Stimulated activated memory B cell treated with anti-CD40 and anti-IgM and Interleukin-4, amounts not matched to agents 10 μg/mL and 1 μg/mL and 100 μg/mL, for 72 hours (primary cell): ENCODE results near the gene CMTM4.

ENCODE experiments used
- ATAC-seq: fragments of 150-1000 bp; cut with Tn5 transposase; 2 replicates; pipeline ENCODE4 v1.10.0; 2021
- H3K27ac Mint-ChIP-seq: one replicate; pipeline ENCODE4 v1.8.0; 2022; ENCODE audit warnings: mild to moderate bottlenecking, mixed read lengths
- H3K27me3 Mint-ChIP-seq: one replicate; pipeline ENCODE4 v1.8.0; 2022; ENCODE audit warnings: mixed read lengths
- H3K36me3 Mint-ChIP-seq: one replicate; pipeline ENCODE4 v1.8.0; 2022; ENCODE audit warnings: mixed read lengths
- H3K4me1 Mint-ChIP-seq: one replicate; pipeline ENCODE4 v1.8.0; 2022; ENCODE audit warnings: mixed read lengths
- H3K4me3 Mint-ChIP-seq: one replicate; pipeline ENCODE4 v1.8.0; 2022; ENCODE audit warnings: mild to moderate bottlenecking, moderate library complexity, mixed read lengths
- H3K9me3 Mint-ChIP-seq: one replicate; pipeline ENCODE4 v1.8.0; 2022; ENCODE audit warnings: mixed read lengths

The CMTM4 gene

GRCh38 chr16:66696669-66697630, at the start of gene CMTM4:
CMTM4 (minus strand) TSS chr16:66696743; CDS start chr16:66696525, 218 bp downstream.
- peaks cover 36% of the 10 kb centered on the region for H3K27me3 Mint-ChIP-seq
- H3K9me3 Mint-ChIP-seq = no peaks in the 10 kb centered on the region
- H3K36me3 Mint-ChIP-seq = no peaks in the 10 kb centered on the region
- H3K4me3 Mint-ChIP-seq = peak within 1 kb of the TSS; percentile 79
- H3K27ac Mint-ChIP-seq = no peak within 1 kb of the TSS
- H3K4me1 Mint-ChIP-seq = peaks cover 7% of the 10 kb centered on the region
- peak; percentile 97 for ATAC-seq

DNA sequence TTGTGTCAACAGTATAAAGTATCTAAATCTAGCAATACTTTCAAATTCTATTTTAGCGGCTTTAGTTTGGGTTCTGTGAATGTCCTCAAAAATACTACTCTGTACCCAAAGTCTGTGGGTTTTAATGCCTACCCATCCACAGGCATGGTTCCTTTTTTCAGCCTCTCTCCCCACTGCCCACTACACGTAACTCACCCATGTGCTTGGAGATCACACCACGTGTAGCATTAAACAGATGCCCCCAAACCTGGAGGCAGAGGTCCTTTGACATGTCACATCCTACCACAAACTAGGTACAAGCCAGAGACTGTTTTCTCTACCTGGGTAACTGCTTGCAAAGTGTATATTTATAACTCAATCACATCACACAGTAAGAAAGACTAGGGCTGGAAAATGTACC, 49.5 kb upstream of the CMTM4 start:
- Mint-ChIP-seq H3K36me3 (peaks cover 32% of the 10 kb centered on the region), H3K4me1 (peaks cover 35% of the 10 kb centered on the region), H3K27me3 (no peaks in the 10 kb centered on the region), H3K4me3 (no peak overlapping the region), H3K27ac (no peak overlapping the region), H3K9me3 (no peaks in the 10 kb centered on the region)
- ATAC-seq = no peak

DNA sequence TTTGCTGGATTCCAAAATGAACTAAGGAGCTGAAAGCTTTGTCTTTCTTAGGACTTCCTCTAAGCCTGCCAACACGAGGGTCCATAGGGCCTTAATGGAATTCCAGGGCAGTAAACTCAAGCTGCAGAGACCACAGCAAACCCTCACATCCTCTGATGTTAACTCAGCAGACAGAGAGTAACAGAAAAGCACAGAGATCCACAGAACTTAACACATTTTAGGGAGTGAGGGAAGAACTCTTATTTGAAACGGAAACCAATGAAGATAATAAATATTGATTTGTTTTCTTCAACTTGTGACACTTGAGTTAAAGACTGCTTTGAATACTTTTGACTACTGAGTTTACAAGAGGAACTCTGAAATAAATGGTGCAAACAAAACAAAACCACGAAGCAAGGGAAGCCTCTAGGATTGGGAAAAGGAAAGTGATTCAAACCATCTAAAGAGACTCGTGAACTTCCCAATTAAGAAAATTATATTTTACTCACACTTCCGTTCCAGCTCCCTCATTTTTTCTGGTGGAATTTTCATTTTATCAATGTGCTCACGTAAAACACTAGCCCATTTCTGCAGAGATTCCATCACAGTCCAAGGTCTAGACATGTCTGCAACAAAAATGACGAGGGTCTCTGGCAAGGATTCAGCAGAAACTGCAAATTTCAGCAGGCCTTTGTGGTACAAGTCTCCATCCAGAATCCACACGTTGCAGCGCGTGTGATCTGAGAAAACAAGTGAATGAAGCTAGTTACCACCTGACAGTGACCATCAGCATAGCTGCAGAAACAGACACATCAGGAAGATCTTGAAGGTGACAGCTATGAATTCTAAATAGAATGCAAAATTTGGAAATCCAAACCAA, 45.6 kb upstream of the CMTM4 start:
- ATAC-seq = no peak
- no peaks in the 10 kb centered on the region for H3K27me3 Mint-ChIP-seq
- peaks cover 44% of the 10 kb centered on the region for H3K36me3 Mint-ChIP-seq
- no peak overlapping the region for H3K4me3 Mint-ChIP-seq
- H3K27ac Mint-ChIP-seq = no peak overlapping the region
- H3K4me1 Mint-ChIP-seq = peaks cover 6% of the 10 kb centered on the region
- no peaks in the 10 kb centered on the region for H3K9me3 Mint-ChIP-seq

DNA sequence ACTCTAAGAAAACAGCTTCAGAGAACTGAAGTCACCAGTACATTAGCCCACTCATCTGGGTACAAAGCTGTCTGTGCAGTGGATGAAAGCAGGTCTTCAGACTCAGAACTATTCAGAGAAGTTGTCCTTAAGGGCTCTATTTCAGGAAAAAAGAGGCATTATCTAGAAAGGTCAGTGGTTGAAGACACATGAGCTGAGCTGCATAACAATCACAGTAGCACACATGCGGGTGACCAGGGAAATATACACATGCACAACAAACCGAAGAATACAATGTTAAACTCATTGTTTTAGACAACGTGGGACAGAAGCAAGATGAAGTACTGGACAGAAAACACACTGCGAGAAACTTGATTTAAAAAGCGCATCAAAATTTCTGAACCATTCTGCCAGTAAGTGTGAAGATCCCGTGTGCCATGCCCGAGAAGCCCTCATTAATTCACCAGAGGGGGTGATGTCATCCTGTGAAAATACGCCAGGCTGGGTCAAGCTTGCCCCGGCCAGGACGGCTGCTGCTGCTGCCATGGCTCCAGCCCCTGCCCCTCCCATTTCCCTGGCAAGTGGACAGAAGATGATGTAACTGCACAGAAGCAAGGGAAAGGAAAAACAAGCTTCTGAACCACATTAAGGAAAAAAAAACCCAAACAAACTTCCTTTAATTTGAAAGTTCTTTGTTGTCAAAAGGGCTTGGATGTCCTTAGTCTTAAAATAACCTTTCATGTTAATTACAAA, 44.8 kb upstream of the CMTM4 start:
- peaks cover 44% of the 10 kb centered on the region for H3K36me3 Mint-ChIP-seq
- no peak for ATAC-seq
- no peaks in the 10 kb centered on the region for H3K9me3 Mint-ChIP-seq
- no peaks in the 10 kb centered on the region for H3K27me3 Mint-ChIP-seq
- no peak overlapping the region for H3K27ac Mint-ChIP-seq
- no peak overlapping the region for H3K4me3 Mint-ChIP-seq
- H3K4me1 Mint-ChIP-seq = no peaks in the 10 kb centered on the region

DNA sequence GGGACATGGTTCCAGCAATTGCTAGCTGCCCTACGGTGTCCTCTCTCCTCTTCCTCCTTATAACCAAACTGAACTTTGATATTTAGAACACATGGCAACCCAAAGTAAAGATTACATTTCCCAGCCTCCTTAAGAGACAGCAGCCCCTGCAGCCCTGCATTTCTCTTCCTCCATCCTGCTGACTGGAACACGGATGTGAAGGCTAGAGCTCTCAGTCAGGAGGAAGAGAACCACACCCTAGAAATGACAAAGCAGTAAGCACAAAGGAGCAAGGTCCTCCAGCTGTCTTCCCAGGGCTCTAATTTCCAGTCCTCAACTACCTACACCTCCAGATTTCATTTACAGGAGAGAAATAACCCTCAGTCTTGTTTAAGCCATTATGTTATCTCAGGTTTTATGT, 44.0 kb upstream of the CMTM4 start:
- Mint-ChIP-seq H3K36me3 (peaks cover 46% of the 10 kb centered on the region), H3K27me3 (no peaks in the 10 kb centered on the region), H3K4me3 (no peak overlapping the region), H3K4me1 (no peaks in the 10 kb centered on the region), H3K27ac (no peak overlapping the region), H3K9me3 (no peaks in the 10 kb centered on the region)
- ATAC-seq = no peak

DNA sequence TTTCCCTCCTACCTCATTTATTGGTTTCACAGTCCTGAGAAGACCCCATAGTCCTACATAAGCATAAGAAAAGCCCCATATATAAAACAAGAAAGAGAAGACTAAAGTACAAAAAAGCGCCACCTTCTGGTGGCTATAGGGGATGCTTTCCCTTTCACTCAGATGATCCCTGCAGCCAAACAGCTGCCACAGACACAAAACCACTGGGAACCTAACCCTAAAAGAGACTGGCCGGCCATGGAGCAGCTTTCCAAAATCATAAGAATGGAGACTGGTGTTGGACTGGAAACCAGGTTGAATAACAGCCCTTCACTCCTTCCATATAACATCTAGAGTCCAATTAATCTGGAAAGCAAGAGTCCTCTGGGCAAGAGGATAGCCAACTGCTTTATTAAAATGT, 43.5 kb upstream of the CMTM4 start:
- Mint-ChIP-seq H3K9me3 (no peaks in the 10 kb centered on the region), H3K4me3 (no peak overlapping the region), H3K36me3 (peaks cover 51% of the 10 kb centered on the region), H3K4me1 (no peaks in the 10 kb centered on the region), H3K27me3 (no peaks in the 10 kb centered on the region), H3K27ac (no peak overlapping the region)
- no peak for ATAC-seq

- H3K36me3 Mint-ChIP-seq = peaks cover 67% of the 10 kb centered on the region
- no peaks in the 10 kb centered on the region for H3K27me3 Mint-ChIP-seq
- no peaks in the 10 kb centered on the region for H3K9me3 Mint-ChIP-seq
- no peak for ATAC-seq
- H3K4me1 Mint-ChIP-seq = no peaks in the 10 kb centered on the region
- H3K4me3 Mint-ChIP-seq = no peak overlapping the region
- H3K27ac Mint-ChIP-seq = no peak overlapping the region
Observed at GRCh38 chr16:66735891-66736290, 39.3 kb upstream of the CMTM4 start.

DNA sequence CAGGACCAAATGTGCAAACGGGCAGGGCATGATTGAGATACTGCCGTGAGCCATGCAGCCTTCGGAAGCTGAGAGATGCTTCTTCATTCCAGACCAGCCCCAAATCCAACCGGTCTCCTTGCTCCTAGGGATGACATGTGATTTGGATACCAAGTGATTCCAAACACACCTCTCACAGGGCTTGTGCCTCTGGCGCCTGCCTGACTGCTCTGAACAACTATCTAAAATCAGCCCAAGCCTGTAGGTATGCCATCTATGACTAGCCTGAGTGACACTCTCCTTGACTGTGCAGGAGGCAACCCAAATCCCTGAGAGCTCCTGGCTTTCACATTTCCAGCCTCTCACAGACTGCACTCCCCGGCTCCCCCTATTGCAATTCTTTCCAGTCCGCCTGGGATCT, 34.6 kb upstream of the CMTM4 start:
- no peak overlapping the region for H3K27ac Mint-ChIP-seq
- no peak overlapping the region for H3K4me3 Mint-ChIP-seq
- H3K36me3 Mint-ChIP-seq = peaks cover 66% of the 10 kb centered on the region
- H3K27me3 Mint-ChIP-seq = no peaks in the 10 kb centered on the region
- ATAC-seq = no peak
- no peaks in the 10 kb centered on the region for H3K9me3 Mint-ChIP-seq
- peaks cover 6% of the 10 kb centered on the region for H3K4me1 Mint-ChIP-seq

DNA sequence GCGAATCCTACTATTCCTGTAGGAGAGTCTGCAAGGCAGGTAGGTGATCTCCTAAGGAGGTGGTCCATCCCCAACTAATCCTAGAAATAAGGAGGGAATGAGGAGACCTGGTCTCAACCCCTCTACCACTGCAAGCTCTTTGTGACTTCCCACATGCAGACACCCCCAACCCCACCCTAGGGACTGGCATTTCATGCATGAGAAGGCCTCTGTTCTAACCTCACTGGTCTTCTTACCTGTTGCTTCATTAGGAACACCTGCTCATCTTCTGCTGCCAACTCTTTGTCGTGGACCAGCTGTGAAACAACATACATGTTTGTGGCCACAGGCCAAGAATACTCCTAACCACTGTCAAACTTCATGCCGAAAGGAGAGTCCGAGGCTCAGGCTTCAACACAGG, 32.3 kb upstream of the CMTM4 start:
- peaks cover 64% of the 10 kb centered on the region for H3K36me3 Mint-ChIP-seq
- no peaks in the 10 kb centered on the region for H3K9me3 Mint-ChIP-seq
- no peak overlapping the region for H3K4me3 Mint-ChIP-seq
- H3K27me3 Mint-ChIP-seq = no peaks in the 10 kb centered on the region
- H3K4me1 Mint-ChIP-seq = peaks cover 6% of the 10 kb centered on the region
- ATAC-seq = no peak
- H3K27ac Mint-ChIP-seq = no peak overlapping the region

GRCh38 chr16:66728117-66728787, 31.7 kb upstream of the CMTM4 start:
- Mint-ChIP-seq H3K27ac (peak overlapping the region; percentile 21), H3K4me1 (peaks cover 6% of the 10 kb centered on the region), H3K9me3 (no peaks in the 10 kb centered on the region), H3K4me3 (no peak overlapping the region), H3K27me3 (no peaks in the 10 kb centered on the region), H3K36me3 (peaks cover 64% of the 10 kb centered on the region)
- peak; percentile 63 for ATAC-seq

- Mint-ChIP-seq H3K4me1 (no peaks in the 10 kb centered on the region), H3K36me3 (peaks cover 23% of the 10 kb centered on the region), H3K27me3 (no peaks in the 10 kb centered on the region), H3K9me3 (no peaks in the 10 kb centered on the region), H3K4me3 (no peak overlapping the region), H3K27ac (no peak overlapping the region)
- ATAC-seq = no peak
Observed at GRCh38 chr16:66720766-66721165, 24.2 kb upstream of the CMTM4 start.

DNA sequence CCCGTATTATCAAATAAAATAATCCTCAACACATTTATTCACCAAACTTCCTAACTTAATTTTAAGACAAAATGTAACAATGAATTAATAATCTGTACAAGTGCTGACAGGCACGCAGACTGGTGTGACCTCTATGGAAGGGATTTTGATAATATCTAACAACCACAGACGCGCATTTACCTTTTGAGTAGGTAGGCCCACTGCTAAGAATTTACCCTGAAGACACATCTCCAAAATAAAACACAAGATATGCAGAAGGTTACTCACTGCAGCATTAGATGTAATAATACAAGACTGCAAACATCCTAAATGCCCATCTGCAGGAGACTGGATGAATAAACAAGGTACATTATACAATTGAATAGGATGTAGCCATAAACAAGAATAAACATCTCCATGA, 22.7 kb upstream of the CMTM4 start:
- H3K27ac Mint-ChIP-seq = no peak overlapping the region
- H3K4me1 Mint-ChIP-seq = no peaks in the 10 kb centered on the region
- H3K4me3 Mint-ChIP-seq = no peak overlapping the region
- peaks cover 13% of the 10 kb centered on the region for H3K36me3 Mint-ChIP-seq
- H3K27me3 Mint-ChIP-seq = no peaks in the 10 kb centered on the region
- no peak for ATAC-seq
- H3K9me3 Mint-ChIP-seq = no peaks in the 10 kb centered on the region

DNA sequence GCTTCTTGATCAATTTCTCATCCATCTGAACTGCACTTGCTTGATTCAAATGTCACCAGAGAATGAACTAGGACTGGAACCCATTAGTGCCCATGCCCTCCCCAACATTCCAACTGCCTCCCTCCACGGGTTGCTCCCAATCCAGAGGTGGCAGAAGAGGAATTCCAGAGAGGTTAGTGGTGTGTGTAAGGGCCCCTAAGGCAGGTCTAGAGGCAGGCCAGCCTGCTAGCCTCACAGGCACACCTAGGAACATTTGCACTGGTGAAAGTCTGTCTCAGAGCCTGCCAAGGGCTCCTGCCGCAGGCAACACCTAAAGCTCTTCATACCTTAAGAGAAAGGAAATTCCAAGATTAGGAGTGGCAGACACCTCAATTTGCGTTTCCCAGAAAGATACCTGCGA, 21.2 kb upstream of the CMTM4 start:
- Mint-ChIP-seq H3K27ac (no peak overlapping the region), H3K27me3 (peaks cover 4% of the 10 kb centered on the region), H3K36me3 (no peaks in the 10 kb centered on the region), H3K4me3 (no peak overlapping the region), H3K9me3 (no peaks in the 10 kb centered on the region), H3K4me1 (no peaks in the 10 kb centered on the region)
- no peak for ATAC-seq

DNA sequence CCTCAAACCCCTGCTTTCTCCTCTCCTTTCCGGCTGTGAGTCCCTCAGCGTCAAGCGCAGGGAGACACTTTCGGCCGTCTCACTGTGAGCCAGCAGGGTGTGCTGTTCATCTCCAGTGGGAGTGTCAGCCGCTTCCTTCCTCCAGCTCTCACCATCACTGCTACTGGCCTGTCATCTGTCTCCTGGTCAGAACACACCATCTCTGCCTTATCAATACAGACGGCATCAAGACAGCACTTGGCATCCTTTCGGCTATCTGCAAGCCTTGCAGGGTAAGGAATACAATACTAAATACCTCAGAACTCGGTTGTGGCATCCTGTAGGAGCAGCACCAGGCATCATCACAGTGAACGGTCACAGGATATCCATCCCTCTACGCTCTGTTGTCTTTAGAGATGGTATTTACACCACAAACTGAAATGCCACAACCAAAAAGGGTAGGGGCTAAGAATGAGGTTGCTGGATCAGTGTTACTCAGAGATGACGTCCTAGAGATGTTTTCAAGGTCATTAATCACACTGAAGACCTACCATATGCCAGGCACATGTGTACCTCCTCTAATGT, 20.7 kb upstream of the CMTM4 start:
- Mint-ChIP-seq H3K27ac (no peak overlapping the region), H3K36me3 (no peaks in the 10 kb centered on the region), H3K27me3 (peaks cover 9% of the 10 kb centered on the region), H3K9me3 (no peaks in the 10 kb centered on the region), H3K4me1 (no peaks in the 10 kb centered on the region), H3K4me3 (no peak overlapping the region)
- no peak for ATAC-seq
